Lower lobe of right lung (tissue), 2 donors: ENCODE data around the gene ZC3H6. TPM values are rescaled to one million over a fixed set of nuclear protein-coding genes. Genes with fewer than 3 reads are reported as not detected.
"Not testable (repeated sequence)": the region's sequence is repeated elsewhere in the genome, so short reads cannot be mapped to it uniquely, and the experiment has no call there.

Experiments
- ATAC-seq, 2 donors: fragments of 200-7000 bp; cut with Tn5 transposase; one replicate each; pipeline ENCODE4 v1.9.1; 2020 to 2022; ENCODE audit warnings: mild to moderate bottlenecking in 2 of 2, moderate library complexity in 2 of 2
- DNase-seq: peaks from one replicate; pipeline ENCODE4 v3.0.0-alpha.2; 2020
- H3K27ac ChIP-seq: fragments of 200-600 bp; one replicate; pipeline ENCODE4 v1.8.0; 2022
- H3K27me3 ChIP-seq: fragments of 200-600 bp; one replicate; pipeline ENCODE4 v1.8.0; 2022; ENCODE audit warnings: low read depth
- H3K36me3 ChIP-seq: fragments of 200-600 bp; one replicate; pipeline ENCODE4 v1.8.0; 2022; ENCODE audit warnings: mild to moderate bottlenecking
- H3K4me1 ChIP-seq: fragments of 200-600 bp; one replicate; pipeline ENCODE4 v1.8.0; 2022
- H3K4me3 ChIP-seq: fragments of 200-600 bp; one replicate; pipeline ENCODE4 v1.8.0; 2022; ENCODE audit warnings: mild to moderate bottlenecking
- H3K9me3 ChIP-seq: fragments of 200-600 bp; one replicate; pipeline ENCODE4 v1.8.0; 2022
- CTCF ChIP-seq: fragments of 200-600 bp; IDR thresholded peaks from one replicate; pipeline ENCODE4 v1.8.0; 2022; ENCODE audit warnings: antibody characterized with exemption, mild to moderate bottlenecking
- intact Hi-C: fragments of 100-400 bp; cut with DNase I; formaldehyde crosslinking; loops from one replicate; pipeline ENCODE4 v1.11.0; 2022
- total RNA-seq: library from RNA; stranded (reverse); fragmentation: NEBNext Ultra II Directional; extraction: Animal tissue kit (Norgen Biotek cat#: 25700); gene quantifications from one replicate; pipeline ENCODE4 v1.2.1, GENCODE V29; 2021
- donor health status: DM: no; HTN: yes; CAD: no; lungs with severe emphysema.

Gene ZC3H6
- total RNA-seq, 1 donor from 2014 or later: 18.0 TPM

DNA sequence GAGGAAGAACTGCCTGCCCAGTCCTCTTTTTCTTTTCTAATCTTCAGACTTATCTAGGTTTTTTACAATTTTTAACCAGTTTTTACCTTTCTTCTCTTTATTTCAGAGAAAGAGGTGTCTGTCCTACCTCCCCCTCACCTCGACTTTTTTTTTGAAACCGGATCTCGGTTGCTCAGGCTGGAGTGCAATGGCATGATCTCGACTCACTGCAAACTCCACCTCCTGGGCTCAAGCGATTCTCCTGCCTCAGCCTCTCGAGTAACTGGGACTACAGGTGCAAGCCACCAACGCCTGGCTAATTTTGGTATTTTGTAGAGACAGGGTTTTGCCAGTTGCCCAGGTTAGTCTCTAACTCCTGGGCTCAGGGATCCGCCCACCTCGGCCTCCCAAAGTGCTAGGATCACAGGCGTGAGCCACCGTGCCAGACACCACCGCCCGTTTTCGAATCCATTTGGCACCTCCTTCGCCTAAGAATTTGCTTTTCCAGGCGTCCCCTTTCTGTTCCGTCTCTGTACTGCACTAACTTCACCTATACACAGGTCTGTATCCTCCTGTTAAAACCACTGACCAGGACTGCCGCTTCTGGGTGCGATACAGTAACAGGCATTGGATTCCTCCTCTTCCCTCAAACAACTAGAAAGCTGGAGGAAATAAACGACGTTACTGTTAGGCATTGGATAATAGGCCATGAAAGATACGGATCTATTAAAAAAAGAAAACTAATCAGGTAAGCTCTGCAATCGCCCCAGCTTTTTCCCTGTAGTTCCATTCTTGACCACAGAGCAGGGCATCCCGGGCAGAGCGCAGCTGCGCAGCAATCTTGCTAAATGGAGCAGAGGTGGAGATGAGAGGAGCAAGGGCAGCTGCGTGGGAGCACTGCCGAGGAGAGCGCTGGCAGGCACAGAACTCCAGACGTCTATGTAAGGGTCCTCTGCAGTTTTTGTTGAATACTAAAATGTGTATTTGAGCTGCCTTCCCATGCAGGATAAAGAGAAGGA is 69.9 kb downstream of the ZC3H6 start:
- no peaks in the 10 kb centered on the region for H3K36me3 ChIP-seq
- intact Hi-C loops: no loop called here
- DNase-seq (no peak), ATAC-seq (no peak)
- H3K27ac ChIP-seq: no peak overlapping the region
- H3K4me1 ChIP-seq: no peaks in the 10 kb centered on the region
- no peaks in the 10 kb centered on the region for H3K27me3 ChIP-seq
- TF ChIP-seq CTCF: no peak
- no peaks in the 10 kb centered on the region for H3K9me3 ChIP-seq
- no peak overlapping the region for H3K4me3 ChIP-seq

GRCh38 chr2:112352292-112352691 is 76.9 kb downstream of the ZC3H6 start:
- H3K9me3 ChIP-seq, H3K4me3 ChIP-seq, ATAC-seq, H3K36me3 ChIP-seq, H3K4me1 ChIP-seq, H3K27ac ChIP-seq, H3K27me3 ChIP-seq, DNase-seq, intact Hi-C loops: not testable (repeated sequence)

DNA sequence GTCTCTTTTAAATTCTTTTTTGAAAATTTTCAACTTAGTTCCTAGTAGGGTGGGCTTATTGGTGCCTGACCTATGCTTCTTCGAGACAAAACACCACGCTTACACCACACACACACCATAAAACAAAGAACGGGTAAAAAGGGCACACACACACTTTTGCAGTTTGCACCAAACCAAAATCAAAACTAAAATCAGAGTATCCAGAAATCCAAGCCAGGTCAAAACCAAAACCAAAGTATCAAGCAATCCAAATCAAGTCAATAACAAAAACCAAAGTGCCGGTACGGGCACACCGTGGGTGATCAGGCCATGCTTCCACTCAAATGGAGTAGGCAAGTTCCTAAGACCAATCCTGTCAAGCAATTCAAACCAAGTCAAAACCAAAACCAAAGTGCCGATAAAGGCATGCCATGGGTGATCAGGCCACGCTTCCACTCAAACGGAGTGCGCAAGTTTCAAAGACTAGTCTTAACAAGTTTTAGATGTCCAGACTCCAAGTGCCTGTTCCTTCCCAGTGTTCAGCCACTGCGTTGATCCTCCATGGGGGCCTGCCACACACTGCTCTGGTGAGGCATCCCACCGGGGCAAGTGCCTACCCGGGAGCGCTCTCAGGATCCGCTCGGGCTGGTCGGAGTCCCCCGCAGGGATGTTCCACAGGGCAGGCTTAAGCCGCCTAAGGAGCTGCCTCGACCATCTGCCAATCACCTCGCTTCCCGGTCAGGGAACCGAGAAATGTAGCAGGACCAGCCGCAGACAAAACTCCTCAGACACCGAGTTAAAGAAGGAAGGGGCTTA is 77.6 kb downstream of the ZC3H6 start:
- not testable (repeated sequence) for ATAC-seq, DNase-seq

DNA sequence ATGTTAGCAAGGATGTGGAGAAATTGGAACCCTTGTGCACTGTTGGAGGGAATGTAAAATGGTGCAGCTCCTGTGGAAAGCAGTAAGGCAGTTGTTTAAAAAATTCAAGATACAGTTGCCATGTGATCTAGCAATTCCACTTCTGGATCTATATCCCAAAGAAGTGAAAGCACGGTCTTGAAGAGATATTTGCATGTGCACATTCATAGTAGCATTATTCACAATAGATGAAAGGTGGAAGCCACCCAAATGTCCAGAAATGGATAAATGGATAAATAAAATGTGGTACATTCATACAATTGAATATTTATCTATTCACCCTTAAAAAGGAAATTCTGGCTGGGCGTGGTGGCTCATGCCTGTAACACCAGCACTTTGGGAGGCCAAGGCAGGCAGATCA is 78.9 kb downstream of the ZC3H6 start:
- DNase-seq, H3K27ac ChIP-seq, intact Hi-C loops, H3K27me3 ChIP-seq, H3K9me3 ChIP-seq, H3K4me1 ChIP-seq, H3K4me3 ChIP-seq, ATAC-seq, H3K36me3 ChIP-seq: not testable (repeated sequence)

More for the DNA sequence above, 77.6 kb downstream of the ZC3H6 start:
- intact Hi-C loops, H3K9me3 ChIP-seq, H3K27me3 ChIP-seq, H3K4me1 ChIP-seq, H3K4me3 ChIP-seq, H3K27ac ChIP-seq, H3K36me3 ChIP-seq: not testable (repeated sequence)

GRCh38 chr2:112360055-112360454 is 84.7 kb downstream of the ZC3H6 start:
- ATAC-seq, H3K9me3 ChIP-seq, H3K27me3 ChIP-seq, H3K4me1 ChIP-seq, DNase-seq, H3K36me3 ChIP-seq, intact Hi-C loops, H3K27ac ChIP-seq, H3K4me3 ChIP-seq: not testable (repeated sequence)

Other genes with a start within 250 kb of the ZC3H6 start
- 23.6 TPM for gene TMEM87B, start 220.3 kb upstream of the ZC3H6 start, total RNA-seq
- gene FBLN7, start 137.2 kb upstream of the ZC3H6 start, total RNA-seq: 2.0 TPM
- 5.0 TPM for gene ZC3H8, start 20.6 kb upstream of the ZC3H6 start, total RNA-seq
- 16.0 TPM for gene RGPD8, start 158.0 kb downstream of the ZC3H6 start, total RNA-seq
- gene TTL, start 206.6 kb downstream of the ZC3H6 start, total RNA-seq: 48.5 TPM